Articular chondrocyte of knee joint (primary cell): Measurements from ENCODE around the gene OR7E24. TPM values are rescaled to one million over a fixed set of nuclear protein-coding genes. Genes with fewer than 3 reads are reported as not detected.

Experiments
- total RNA-seq: library from RNA; depleted of rRNA; stranded (reverse); fragments of >200 nt; gene quantifications from 2 replicates; pipeline ENCODE4 v1.2.3, GENCODE V29; 2012

OR7E24 gene
- total RNA-seq: not detected in 2 replicates

GRCh38 chr19:9250630-9251029 lies at the start of gene OR7E24:
Gene OR7E24, plus strand, starts transcription at chr19:9250930. Its CDS starts 114 bp downstream, at chr19:9251044.

GRCh38 chr19:9219489-9219888 lies 31.2 kb upstream of the OR7E24 start, which contains the start of gene OR7D4:
Gene OR7D4, minus strand, starts transcription at chr19:9219589. Its CDS starts 4,752 bp downstream, at chr19:9214837.

Other genes with a start within 250 kb of the OR7E24 start
- not detected in 2 replicates for gene MUC16, start 240.5 kb upstream of the OR7E24 start, total RNA-seq
- not detected in 2 replicates for gene OR1M1, start 163.9 kb upstream of the OR7E24 start, total RNA-seq
- not detected in 2 replicates for gene OR7G2, start 143.5 kb upstream of the OR7E24 start, total RNA-seq
- not detected in 2 replicates for gene OR7G1, start 135.2 kb upstream of the OR7E24 start, total RNA-seq
- not detected in 2 replicates for gene OR7G3, start 124.0 kb upstream of the OR7E24 start, total RNA-seq
- 17.9 and 19.2 TPM in 2 replicates for gene ZNF317, start 110.5 kb upstream of the OR7E24 start, total RNA-seq
- not detected in 2 replicates for gene OR7D2, start 72.0 kb upstream of the OR7E24 start, total RNA-seq
- under 0.01 TPM in 1 of 2 replicates, not detected in the other for gene OR7D4, start 31.3 kb upstream of the OR7E24 start, total RNA-seq
- 12.4 and 32.2 TPM in 2 replicates for gene ZNF699, start 58.9 kb downstream of the OR7E24 start, total RNA-seq
- gene ZNF559, start 73.2 kb downstream of the OR7E24 start, total RNA-seq: 13.6 and 17.5 TPM in 2 replicates
- 1.0 and 2.4 TPM in 2 replicates for gene ZNF177, start 112.1 kb downstream of the OR7E24 start, total RNA-seq
- 11.6 and 15.3 TPM in 2 replicates for gene ZNF266, start 184.6 kb downstream of the OR7E24 start, total RNA-seq
- 0.39 and 1.4 TPM in 2 replicates for gene ZNF560, start 247.7 kb downstream of the OR7E24 start, total RNA-seq